DOHH2 (cell line): Measurements from ENCODE around the gene ARL6.

Source experiments
- H3F3A ChIP-seq: fragments of 200-600 bp; sonication (generic), shearing (Covaris generic); 2 replicates; pipeline ENCODE4 v1.6.0; 2016; ENCODE audit warnings: antibody characterized with exemption, mild to moderate bottlenecking; ENCODE audit not compliant: control insufficient read depth, insufficient read depth
- H3K27ac ChIP-seq: fragments of 200-600 bp; sonication (generic); 2 replicates; pipeline ENCODE4 v1.5.1; 2014; ENCODE audit warnings: low read depth, mild to moderate bottlenecking, low read length, moderate library complexity
- H3K27me3 ChIP-seq: fragments of 200-600 bp; sonication (generic); 2 replicates; pipeline ENCODE4 v1.6.1; 2014; ENCODE audit warnings: mild to moderate bottlenecking, low read length, mixed read lengths; ENCODE audit not compliant: control insufficient read depth
- H3K36me3 ChIP-seq: fragments of 200-600 bp; sonication (generic); 2 replicates; pipeline ENCODE4 v1.6.1; 2014; ENCODE audit warnings: mild to moderate bottlenecking, low read length, moderate library complexity, mixed read lengths; ENCODE audit not compliant: control insufficient read depth
- H3K4me1 ChIP-seq: fragments of 200-600 bp; sonication (generic); 2 replicates; pipeline ENCODE4 v1.6.1; 2014; ENCODE audit warnings: mild to moderate bottlenecking, low read length, mixed read lengths; ENCODE audit not compliant: control insufficient read depth
- H3K4me2 ChIP-seq: fragments of 200-600 bp; sonication (generic); 2 replicates; pipeline ENCODE4 v1.6.0; 2014; ENCODE audit warnings: mild to moderate bottlenecking, low read length, moderate library complexity
- H3K4me3 ChIP-seq: fragments of 200-600 bp; sonication (generic); 2 replicates; pipeline ENCODE4 v1.5.1; 2014; ENCODE audit warnings: mild to moderate bottlenecking, low read length, mixed read lengths
- H3K79me2 ChIP-seq: fragments of 200-600 bp; sonication (generic); 2 replicates; pipeline ENCODE4 v1.6.1; 2014; ENCODE audit warnings: mild to moderate bottlenecking, low read length, mixed read lengths; ENCODE audit not compliant: control insufficient read depth
- H3K9me2 ChIP-seq: fragments of 200-600 bp; sonication (generic); replicated peaks from 2 replicates; pipeline ENCODE4 v1.6.1; 2014; ENCODE audit warnings: mild to moderate bottlenecking, low read length, mixed read lengths; ENCODE audit not compliant: control insufficient read depth
- H3K9me3 ChIP-seq: fragments of 200-600 bp; sonication (generic); 2 replicates; pipeline ENCODE4 v1.6.1; 2014; ENCODE audit warnings: antibody characterized with exemption, low read length, mixed read lengths; ENCODE audit not compliant: control insufficient read depth, insufficient read depth
- H4K20me1 ChIP-seq: fragments of 200-600 bp; sonication (generic); 2 replicates; pipeline ENCODE4 v1.6.0; 2014; ENCODE audit warnings: low read depth, mild to moderate bottlenecking, antibody characterized with exemption, low read length, moderate library complexity; ENCODE audit not compliant: control insufficient read depth, insufficient read depth
- EZH2phosphoT487 ChIP-seq: fragments of 200-600 bp; sonication (generic); IDR thresholded peaks from 2 replicates; pipeline ENCODE4 v1.6.1; 2017; ENCODE audit warnings: borderline replicate concordance, mild to moderate bottlenecking, antibody characterized with exemption, low read length, moderate library complexity, mixed read lengths
- TF ChIP-seq, protein P1 (sequence below): fragments of 200-600 bp; sonication (generic); IDR thresholded peaks from one replicate; pipeline ENCODE4 v1.5.1; 2014; ENCODE audit warnings: antibody characterized with exemption, mild to moderate bottlenecking, low read depth, low read length; ENCODE audit not compliant: poor library complexity, severe bottlenecking

Gene ARL6

DNA sequence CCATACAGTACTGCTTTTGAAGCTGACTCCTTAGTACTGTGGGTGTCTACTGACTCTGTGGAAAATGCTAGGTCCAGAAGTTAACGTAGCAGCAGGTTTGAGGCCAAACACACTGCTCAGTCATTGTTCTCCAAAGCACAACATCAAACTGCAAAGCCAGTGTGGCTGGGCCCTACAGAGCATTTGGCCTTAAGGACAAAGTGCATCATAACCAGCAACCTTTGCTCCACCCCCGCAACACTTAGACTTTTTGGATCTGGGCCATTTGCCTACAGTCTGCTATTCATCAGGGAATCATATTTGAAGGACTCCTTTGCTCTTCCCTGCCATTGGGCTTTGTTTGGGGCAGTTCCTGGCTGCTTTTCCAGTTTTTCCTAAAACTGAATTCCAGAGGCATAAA lies 43.1 kb upstream of the ARL6 start:
- no peak overlapping the region for H3K27ac ChIP-seq
- peaks cover 5% of the 10 kb centered on the region for H3K4me1 ChIP-seq
- no peaks in the 10 kb centered on the region for H3F3A ChIP-seq
- H3K27me3 ChIP-seq = no peaks in the 10 kb centered on the region
- no peak overlapping the region for H3K4me2 ChIP-seq
- no peaks in the 10 kb centered on the region for H3K36me3 ChIP-seq
- no peaks in the 10 kb centered on the region for H3K9me3 ChIP-seq
- no peaks in the 10 kb centered on the region for H3K9me2 ChIP-seq
- no peak overlapping the region for H3K4me3 ChIP-seq
- H4K20me1 ChIP-seq = no peaks in the 10 kb centered on the region
- TF ChIP-seq EZH2phosphoT487 = no peak
- TF ChIP-seq, protein P1, sequence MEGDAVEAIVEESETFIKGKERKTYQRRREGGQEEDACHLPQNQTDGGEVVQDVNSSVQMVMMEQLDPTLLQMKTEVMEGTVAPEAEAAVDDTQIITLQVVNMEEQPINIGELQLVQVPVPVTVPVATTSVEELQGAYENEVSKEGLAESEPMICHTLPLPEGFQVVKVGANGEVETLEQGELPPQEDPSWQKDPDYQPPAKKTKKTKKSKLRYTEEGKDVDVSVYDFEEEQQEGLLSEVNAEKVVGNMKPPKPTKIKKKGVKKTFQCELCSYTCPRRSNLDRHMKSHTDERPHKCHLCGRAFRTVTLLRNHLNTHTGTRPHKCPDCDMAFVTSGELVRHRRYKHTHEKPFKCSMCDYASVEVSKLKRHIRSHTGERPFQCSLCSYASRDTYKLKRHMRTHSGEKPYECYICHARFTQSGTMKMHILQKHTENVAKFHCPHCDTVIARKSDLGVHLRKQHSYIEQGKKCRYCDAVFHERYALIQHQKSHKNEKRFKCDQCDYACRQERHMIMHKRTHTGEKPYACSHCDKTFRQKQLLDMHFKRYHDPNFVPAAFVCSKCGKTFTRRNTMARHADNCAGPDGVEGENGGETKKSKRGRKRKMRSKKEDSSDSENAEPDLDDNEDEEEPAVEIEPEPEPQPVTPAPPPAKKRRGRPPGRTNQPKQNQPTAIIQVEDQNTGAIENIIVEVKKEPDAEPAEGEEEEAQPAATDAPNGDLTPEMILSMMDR = no peak
- H3K79me2 ChIP-seq = no peaks in the 10 kb centered on the region

- Histone ChIP-seq H3F3A (no peaks in the 10 kb centered on the region), H3K9me3 (no peaks in the 10 kb centered on the region), H3K4me3 (no peak overlapping the region), H3K9me2 (no peaks in the 10 kb centered on the region), H4K20me1 (no peaks in the 10 kb centered on the region), H3K36me3 (no peaks in the 10 kb centered on the region), H3K79me2 (no peaks in the 10 kb centered on the region), H3K27ac (no peak overlapping the region), H3K27me3 (no peaks in the 10 kb centered on the region), H3K4me2 (no peak overlapping the region), H3K4me1 (no peaks in the 10 kb centered on the region)
- TF ChIP-seq, protein P1 = no peak
- TF ChIP-seq EZH2phosphoT487 = no peak
Measured at GRCh38 chr3:97736928-97737327, 27.6 kb upstream of the ARL6 start.

DNA sequence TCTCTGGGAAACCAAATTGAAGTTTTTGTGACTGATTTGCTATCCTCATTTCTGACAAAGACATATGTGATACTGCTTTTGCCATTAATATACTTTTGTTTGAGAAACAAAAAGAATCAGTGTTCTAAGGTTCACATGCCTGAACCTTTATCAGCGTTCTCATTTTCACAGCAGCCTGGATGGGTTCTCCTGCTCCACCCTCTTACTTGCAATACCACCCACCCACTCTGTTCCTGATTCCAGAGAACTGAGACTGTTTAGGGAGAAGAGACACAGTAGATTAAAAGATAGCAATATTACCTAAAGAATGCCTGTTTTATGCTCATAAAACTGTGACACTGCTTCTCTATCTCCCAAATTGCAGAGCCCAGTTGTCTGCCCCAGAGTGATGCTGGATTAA lies 25.8 kb upstream of the ARL6 start:
- Histone ChIP-seq H3K36me3 (no peaks in the 10 kb centered on the region), H3K27ac (no peak overlapping the region), H3K27me3 (no peaks in the 10 kb centered on the region), H3K4me3 (no peak overlapping the region), H3K79me2 (no peaks in the 10 kb centered on the region), H3K9me2 (no peaks in the 10 kb centered on the region), H3K4me1 (no peaks in the 10 kb centered on the region), H3K9me3 (no peaks in the 10 kb centered on the region), H3F3A (no peaks in the 10 kb centered on the region), H3K4me2 (no peak overlapping the region), H4K20me1 (no peaks in the 10 kb centered on the region)
- TF ChIP-seq, protein P1 = no peak
- no peak for TF ChIP-seq EZH2phosphoT487

- Histone ChIP-seq H3K4me3 (no peak overlapping the region), H4K20me1 (no peaks in the 10 kb centered on the region), H3K9me3 (no peaks in the 10 kb centered on the region), H3K4me1 (no peaks in the 10 kb centered on the region), H3K79me2 (no peaks in the 10 kb centered on the region), H3K27ac (no peak overlapping the region), H3F3A (no peaks in the 10 kb centered on the region), H3K27me3 (no peaks in the 10 kb centered on the region), H3K9me2 (no peaks in the 10 kb centered on the region), H3K4me2 (no peak overlapping the region), H3K36me3 (no peaks in the 10 kb centered on the region)
- TF ChIP-seq EZH2phosphoT487 = no peak
- TF ChIP-seq, protein P1 = no peak
Measured at GRCh38 chr3:97742036-97742435, 22.5 kb upstream of the ARL6 start.
